ENCODE results near the gene SMIM45.

SMIM45 gene

DNA sequence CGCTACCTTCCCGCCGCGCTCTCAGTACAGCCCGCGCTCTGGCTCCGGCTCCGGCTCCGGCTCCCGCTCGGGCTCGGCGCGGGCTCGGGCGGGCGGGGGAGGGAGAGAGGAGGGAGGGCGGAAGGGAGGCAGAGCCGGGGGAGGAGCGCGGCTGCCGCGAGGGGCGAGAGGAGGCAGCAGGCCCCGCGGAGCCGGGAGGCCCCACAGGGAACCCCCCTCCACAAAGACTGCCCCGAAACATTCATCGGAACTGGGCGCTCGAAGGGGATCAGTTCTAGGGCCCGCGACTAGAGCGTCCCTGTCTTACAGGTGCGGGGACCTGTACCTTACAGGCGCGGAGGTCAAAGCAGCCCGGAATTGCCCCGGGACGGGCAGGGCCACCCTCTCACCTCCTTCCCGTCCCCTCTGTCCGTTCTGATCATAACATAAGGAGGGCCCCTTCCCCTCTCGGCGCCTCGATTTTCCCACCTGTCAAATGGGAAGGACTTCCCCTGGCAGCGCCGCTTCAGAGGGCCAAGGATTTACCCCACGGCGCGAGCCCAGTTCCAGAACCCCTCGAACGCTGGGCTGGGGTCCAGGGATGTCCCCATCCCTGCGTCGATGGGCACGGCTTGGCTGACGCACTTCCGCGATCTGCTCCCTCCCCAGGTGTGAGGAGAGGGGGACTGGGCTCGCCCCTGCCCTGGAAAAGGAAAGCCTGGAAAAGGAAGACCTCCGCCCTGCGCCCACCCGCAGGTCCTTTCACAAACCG, 36.7 kb upstream of the SMIM45 start, which contains the start of gene SHISA8:
Gene SHISA8 (minus strand): TSS at position 40 of the 751 bp plus-strand sequence. CDS start 407 bp downstream, outside the sequence.
- peak in 1 of 2 donors; percentile 44 for DNase-seq (ENCODE audit: extremely low read depth in 1 of 2, low read depth in 1 of 2)

DNA sequence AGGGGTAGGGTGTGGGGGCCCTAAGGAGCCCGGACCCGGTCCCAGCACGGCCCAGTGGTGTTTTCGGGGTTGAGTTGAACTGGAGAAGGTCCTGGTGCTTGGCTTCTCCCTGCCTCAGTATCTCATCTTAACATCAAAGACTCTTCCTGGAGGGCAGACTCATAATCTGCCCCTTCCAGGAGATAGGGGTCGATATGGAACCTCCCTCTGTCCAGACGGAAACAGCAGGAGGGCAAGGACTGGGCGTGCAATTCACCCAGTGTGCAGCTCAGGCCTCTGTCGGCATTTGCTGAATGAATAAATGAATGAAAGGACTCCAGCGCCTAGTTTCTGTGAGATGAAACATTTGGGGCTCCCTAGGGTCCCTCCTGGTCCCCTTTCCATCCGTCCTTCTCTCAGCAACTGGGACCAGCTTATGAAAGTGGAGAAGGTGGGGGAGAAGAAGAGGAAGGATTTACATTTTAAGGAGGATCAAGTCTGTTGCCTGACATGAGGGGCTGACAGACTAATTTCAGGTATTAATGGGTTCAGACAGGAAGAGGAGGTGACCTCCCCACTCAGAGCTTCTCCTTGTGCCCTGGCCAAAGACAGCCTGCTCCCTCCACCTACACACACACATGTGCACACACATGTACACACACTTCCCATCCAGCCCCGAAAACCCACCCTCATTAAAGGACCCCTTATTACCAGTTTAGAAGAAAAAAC, 36.0 kb upstream of the SMIM45 start:
- DNase-seq (ENCODE audit: extremely low read depth in 1 of 2, low read depth in 1 of 2), result no peak

DNA sequence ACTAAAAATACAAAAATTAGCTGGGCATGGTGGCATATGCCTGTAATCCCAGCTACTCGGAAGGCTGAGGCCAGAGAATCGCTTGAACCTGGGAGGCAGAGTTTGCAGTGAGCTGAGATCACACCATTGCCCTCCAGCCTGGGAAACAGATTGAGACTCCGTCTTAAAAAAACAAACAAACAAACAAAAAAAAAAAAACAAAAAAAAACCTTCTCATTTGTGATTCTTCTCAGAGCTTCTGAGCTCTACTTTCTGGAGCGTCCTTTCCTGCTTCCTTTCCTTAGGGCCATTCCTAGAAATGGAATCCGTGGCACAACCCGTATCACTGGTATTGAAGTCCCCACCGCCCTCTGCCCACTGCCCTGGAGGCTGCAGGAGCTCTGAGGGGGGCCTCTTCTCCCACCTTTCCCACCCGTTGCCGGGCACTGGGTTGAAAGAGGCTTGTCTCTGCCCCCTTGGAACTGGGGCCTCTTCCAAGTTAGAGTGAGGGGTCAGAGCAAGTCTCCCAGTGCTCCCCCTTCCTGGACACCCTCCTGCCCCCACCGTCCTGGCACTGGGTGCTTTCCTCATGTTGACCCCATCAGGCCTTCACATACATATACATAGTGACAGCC, 35.1 kb upstream of the SMIM45 start:
- DNase-seq (ENCODE audit: extremely low read depth in 1 of 2, low read depth in 1 of 2), result no peak

DNA sequence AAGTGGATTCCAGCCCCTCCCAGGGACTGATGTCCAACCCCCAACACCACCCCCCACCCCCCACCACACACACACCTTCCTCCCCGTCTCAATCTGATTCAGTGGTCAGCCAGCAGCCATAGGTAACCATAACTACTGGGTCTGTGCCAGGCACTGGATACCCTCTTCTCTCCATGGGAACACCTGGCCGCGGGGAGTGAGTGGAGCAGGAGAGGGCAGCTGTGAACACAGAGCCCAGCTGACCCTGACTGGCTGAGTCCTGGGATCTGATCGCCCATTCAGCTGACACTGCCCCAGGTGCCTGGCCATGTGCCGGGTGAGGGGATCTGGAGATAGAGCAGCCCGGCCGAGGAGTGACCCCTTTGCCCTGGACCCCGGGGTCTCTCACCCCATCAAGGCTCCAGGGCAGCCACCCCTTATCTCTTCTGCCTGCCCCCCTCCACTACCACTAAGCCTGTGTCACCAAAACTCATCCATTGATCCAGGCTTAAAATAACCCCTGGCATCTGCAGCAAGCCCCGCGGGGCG, 34.5 kb upstream of the SMIM45 start:
- DNase-seq (ENCODE audit: extremely low read depth in 1 of 2, low read depth in 1 of 2), result no peak

DNA sequence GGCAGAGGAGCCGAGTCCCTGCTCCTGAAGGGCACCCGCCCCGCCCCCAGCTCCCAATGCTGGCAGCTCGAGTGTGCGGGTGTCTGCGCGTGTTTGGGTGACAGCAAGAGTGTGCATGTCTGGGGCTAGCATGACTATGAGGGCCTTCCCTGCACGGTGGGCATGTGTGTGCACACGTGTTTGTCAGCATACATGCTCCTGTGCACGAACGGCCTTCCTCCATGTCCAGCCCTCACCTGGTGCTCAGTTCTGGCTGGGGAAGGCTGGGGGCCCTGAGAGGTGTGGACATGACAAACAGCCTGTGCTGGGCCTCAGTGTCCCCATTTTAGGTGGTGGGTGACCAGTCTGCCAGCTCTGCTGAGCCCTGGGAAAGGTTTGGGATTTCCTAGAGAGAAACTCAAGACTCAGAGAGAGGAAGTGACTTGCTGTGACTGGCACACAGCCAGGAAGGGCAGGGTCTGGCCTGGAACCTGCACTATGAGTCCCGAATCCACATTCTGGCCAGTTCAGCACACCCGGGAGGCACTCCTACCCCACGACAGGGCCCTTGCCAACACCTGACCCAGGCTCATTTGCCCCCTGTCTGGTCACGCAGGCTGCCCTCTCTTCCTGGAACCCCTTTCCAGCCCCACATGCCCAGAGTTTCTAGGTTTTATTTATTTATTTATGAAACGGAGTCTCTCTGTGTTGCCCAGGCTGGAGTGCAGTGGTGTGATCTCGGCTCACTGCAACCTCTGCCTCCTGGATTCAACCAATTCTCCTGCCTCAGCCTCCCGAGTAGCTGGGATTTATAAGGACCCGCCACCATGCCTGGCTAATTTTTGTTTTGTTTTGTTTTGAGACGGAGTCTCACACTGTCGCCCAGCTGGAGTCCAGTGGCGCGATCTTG, 33.8 kb upstream of the SMIM45 start:
- DNase-seq (ENCODE audit: extremely low read depth in 1 of 2, low read depth in 1 of 2), result no peak

DNA sequence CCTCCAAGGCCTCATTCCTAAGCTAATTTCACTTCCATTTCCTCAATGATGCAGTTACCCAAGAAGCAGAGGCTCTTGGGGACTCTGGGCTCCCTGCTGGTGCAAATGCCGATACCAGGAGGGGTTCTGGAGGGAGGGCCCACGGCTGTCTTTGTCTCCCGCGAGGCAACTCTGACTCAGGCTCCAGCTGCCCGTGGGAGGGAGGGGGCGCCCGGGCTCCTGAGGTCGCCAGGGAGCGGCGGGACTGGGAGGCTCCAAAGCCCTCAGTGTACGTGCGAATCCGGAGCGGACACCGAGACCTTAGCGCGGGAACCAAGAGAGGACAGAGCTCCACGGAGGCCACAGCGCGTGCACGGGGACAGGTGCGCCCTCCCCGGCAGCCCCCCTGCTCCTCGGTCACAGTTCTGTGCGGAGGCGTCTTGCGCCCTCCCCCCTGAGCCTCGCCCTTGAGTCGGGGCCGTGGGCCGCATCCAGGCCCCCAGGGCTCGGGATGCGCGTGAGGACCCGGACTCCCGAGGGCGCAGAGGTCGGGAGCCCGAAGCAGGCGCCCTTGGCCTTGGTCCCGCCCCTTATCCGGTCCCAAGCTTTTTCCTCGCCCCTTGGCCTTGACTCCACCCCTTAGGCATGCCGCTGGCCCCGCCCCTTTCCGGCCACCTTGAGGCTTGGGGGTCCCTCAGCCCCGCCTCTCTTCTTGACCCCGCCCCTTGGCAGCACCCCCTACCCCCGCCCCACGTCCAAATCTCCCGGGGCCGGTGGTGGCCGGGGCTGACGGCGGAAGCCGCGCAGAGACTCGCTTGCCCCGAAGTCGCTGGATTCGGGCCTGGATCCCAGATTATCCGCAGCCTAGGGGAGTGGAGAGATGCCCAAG, 32.4 kb upstream of the SMIM45 start:
- no peak for DNase-seq (ENCODE audit: extremely low read depth in 1 of 2, low read depth in 1 of 2)

DNA sequence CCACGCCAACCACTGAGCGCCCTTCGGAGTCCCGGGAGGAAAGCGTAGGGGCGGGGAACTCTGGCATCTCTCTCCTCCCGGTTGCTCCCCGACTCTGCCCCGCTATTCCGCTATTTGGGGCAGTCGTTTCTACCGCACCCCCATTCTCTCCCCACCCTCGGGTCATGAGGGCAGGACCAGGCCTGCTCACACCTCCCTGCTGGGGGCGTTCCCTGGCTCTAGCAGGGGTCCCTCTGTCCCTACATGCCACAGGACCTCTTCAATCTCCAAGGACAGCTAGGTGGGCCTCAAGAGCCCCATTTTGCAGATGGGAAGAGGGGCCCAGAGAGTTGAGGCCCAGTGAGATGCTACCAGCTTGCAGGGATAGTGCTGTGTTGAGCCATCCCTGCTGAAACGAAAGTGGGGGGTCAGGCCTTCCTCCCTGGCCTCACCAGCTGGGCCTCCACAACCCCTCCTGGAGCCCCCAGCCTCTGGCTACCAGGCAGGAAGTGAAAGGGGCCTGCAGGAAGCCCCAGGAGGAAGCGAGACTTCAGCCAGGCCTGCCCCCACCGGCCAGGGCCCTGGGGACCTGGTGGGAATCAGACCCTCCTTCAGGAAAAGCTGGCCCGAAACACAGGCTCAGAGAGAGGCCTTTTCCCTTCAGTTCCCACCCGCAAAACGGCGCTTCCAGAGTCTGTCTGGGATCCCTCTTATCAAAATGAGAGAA, 31.5 kb upstream of the SMIM45 start:
- DNase-seq (ENCODE audit: extremely low read depth in 1 of 2, low read depth in 1 of 2), result no peak

DNA sequence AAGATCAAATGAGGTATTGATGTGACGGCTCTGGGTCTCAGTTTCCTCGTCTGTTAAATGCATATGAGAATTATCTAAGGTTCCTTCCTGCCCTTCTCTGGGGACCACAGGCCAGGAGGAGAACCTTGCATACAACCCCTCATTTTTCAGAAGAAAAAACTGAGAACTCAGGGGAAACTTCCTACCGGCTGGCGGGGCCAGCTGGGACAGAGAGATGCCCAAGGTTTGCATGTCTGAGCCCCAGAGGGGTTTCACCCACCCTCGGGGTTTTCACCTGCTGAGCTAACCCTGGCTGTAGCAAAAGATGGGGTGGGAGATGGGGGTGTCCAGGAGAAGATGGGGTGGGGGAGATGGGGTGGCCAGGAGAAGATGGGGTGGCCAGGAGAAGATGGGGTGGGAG, 29.6 kb upstream of the SMIM45 start:
- DNase-seq (ENCODE audit: extremely low read depth in 1 of 2, low read depth in 1 of 2), result no peak

DNA sequence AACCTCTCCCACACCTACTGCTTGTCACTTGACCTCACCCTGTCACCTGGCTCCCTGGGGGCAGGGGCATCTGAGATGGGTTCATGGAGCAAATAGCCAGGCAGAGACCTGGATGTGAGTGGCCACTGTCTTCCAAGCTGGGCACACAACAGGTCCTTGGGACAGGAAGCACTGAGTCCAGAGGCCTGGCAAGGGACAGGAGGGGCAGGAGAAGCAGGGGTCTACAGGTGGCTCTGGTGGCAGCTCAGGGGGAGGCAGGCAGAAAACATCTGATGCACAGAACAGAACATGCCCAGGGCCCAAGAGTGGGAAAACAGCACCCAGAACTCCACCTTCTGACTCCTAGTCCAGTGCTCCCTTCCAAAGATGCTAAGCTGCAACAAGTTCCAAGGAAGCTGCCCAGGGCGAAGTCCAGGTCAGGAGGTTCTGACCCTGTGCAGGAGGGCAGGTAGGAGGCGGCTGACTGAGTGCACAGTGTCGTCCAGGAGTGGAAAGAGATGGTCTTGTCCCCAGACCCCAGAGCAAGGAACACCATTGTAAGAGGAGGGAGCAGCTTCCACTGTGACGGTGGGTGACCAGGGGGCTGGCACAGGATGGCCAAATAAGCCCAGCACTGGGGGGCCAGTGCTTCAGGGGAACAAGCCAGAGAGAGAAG, 28.9 kb upstream of the SMIM45 start:
- DNase-seq (ENCODE audit: extremely low read depth in 1 of 2, low read depth in 1 of 2), result no peak

DNA sequence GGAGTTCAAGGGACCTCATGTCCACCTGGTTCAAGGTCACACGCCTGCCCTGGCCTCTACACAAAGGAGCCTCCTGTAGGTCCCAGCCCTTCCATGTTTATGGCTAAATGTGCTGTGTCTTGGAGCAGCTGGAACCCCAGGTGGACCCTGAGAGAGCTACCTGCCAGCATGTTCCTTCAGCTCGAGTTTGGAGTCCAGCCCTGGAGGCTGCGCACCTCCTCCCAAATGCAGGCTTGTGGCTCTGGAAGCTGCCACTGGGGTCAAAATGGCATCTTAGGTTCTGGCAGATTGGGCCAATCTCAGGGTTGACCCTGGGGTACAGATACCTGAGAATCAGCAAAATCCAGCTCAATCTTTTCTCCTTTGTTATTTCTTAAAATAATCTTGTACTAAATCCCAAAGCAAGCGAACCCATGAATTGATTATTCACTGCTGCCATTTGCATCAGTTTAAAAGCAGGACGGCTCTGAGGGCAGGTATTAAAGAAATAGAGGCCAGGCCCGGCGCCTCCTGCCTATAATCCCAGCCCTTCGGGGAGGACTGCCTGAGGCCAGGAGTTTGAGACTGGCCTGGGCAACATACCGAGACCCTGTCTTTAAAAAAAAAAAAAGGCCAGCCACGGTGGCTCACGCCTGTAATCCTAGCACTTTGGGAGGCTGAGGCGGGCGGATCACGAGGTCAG, 28.2 kb upstream of the SMIM45 start:
- no peak for DNase-seq (ENCODE audit: extremely low read depth in 1 of 2, low read depth in 1 of 2)

DNA sequence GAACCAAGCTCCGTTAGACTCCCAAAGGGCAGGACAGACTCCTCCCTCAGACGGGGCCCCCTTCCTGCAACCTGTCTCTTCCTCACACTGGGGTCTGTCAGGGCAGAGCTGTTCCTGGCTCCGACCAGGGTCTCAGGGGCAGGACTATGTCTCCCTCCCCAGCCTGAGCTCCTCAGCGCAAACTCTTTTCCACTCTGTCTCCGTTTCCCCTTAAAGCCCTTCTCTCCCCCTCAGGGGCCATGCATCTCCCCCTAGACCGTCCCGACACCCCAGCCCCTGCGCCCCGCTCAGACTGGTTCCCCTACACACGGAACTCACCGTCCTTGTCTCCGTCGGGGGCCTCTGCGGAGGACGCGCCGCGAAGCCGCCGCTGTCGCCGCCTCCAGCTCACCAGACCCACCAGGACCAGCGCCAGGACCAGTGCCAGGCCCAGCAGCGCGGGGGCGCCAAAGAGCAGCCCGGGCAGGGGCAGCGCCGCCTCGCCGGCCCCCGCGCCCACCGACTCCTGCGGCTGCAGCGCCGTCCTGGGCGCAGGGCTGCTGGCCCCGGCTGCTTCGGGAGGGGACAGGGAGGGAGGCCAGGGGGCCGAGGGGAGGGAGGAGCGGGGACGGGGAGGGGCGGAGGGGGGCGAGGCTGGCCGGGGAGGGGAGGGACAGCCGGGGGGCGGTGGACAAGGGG, 26.0 kb upstream of the SMIM45 start:
- peak; percentile 44 to 67 for DNase-seq (ENCODE audit: extremely low read depth in 1 of 2, low read depth in 1 of 2)

DNA sequence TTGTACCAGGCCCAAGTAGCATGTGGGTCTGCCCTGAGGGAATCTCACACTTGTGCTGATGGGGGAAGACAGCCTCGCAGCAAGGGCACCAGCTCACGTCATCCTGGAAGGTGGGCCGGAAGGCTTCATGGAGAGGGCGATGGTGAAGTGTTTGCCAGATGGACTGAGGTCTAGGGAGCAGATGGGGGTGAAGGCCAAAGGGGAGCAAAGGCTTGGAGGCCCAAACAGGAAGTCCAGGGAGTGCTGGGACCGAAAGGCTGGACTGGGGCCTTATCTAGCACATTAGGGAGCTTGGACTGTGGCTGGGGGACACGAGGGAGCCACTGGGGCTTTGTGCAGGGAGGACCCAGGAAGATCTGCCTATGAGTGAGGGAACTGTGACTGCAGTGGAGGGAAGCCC, 24.1 kb upstream of the SMIM45 start:
- no peak for DNase-seq (ENCODE audit: extremely low read depth in 1 of 2, low read depth in 1 of 2)

DNA sequence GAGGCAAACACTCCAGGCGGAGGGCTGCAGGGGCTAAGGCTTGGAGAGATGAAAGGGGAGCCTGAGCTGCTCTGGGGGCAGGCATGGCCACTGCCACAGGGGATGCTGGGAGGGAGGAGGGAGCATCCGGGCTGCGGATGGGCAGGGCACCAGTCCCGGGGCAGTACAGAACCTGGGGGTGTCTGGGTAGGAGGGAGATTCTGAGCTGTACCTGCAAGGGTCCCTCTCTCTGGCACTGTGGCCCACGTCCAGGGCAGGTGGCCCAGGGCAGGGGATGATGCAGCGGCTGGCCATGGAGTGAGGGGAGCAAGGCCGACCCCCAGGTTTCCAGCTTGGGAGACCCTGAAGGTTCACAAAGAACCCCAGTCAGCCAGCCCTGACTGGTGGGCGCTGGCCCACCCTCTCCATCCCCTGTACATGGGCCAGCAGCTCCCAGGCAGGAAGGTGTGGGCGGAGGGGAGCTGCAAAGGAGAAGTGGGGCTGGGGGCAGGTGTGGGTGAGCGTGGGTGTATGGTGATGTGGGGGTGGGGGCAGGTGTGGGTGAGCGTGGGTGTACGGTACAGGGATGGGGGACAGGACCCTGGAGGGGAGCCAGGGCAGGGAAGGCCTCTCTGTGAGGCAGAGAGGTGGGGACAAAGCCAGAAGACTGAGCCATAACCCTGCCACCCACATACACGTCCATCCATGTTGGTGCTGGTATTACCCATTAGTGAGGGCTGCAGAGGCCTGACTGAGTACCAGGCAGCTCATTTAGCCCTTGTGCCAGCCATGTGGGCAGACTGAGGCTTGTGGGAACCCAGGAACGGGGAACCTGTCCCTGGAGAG, 23.1 kb upstream of the SMIM45 start:
- no peak for DNase-seq (ENCODE audit: extremely low read depth in 1 of 2, low read depth in 1 of 2)

DNA sequence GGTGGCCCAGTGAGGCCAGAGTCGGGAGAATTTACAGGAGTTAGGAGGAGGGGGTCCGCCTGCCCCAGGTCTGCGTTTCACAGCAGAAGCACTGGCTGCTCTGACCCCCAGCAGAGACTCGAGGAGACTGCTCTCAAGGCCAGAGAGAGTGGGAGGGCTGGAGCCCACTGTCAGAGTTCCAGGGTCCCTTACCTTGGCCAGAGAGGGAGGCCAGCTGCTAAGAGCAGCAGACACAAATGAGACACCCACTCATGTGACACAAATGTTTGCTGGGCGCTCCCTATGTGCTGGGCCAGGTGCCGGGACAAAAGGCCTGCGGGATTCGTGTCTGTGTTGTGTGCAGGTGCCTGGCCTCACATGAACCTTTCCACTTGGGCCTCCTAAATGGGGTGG, 22.5 kb upstream of the SMIM45 start:
- no peak for DNase-seq (ENCODE audit: extremely low read depth in 1 of 2, low read depth in 1 of 2)

DNA sequence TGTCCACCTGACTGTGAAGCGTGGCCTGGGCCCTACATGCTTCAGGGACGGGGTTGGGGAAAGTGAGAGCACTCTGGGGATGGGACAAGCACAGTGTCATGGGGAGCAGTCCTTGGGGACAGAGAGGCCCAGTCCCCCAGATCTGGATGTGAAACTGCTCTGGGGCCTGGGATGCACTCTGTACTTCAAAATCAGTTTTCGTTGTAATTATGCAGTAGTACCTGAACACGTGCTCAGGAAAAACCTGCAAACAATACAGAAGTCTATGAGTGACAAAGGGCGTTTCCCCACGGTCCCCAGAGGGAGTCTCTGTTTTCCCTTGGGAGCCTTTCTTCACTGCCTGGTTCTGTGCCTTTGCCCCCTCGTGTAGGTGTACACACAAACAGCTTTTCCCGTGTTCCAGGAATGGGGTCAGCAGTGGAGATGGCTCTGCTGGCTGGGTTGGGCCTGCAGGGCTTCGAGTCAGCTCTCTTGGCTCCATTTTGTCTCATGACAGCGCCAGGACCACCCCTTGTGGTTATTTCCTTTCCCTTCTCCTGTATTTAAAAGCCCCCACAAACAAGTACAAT, 20.2 kb upstream of the SMIM45 start:
- no peak for DNase-seq (ENCODE audit: extremely low read depth in 1 of 2, low read depth in 1 of 2)

DNA sequence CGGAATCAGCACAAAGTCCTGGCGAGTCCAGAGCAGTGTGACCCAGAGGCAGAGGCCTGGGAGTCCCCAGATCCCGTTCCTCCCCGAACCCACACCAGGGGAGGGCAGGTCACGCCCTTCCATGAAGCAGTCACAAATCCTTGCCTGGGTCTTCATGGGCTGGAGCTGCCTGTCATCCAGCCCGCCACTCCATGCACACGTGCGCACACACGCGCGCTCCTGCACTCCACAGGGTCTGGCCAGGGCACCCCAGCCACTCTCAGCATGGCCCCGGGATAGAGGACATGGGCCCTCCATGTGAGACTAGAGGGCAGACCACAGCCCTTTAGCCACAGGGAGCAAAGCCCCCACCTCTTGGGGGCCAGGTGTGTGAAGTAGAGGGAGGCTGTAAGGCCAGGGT, 19.6 kb upstream of the SMIM45 start:
- no peak for DNase-seq (ENCODE audit: extremely low read depth in 1 of 2, low read depth in 1 of 2)
